ENCODE measurements around the gene THSD8.

The THSD8 gene

GRCh38 chr19:12782174-12782423 is 19.8 kb upstream of the THSD8 start (continued):
- peak; percentile 28 for TF ChIP-seq ZNF843 (tag by site-specific recombination; IDR thresholded peaks at IDR 0.05)
- no peak for TF ChIP-seq ZNF530 (tag by site-specific recombination; IDR thresholded peaks at IDR 0.05; ENCODE audit: low read depth)
- TF ChIP-seq ZNF404 (tag by site-specific recombination; IDR thresholded peaks at IDR 0.05): no peak

- Histone ChIP-seq H3K4me3 (ENCODE audit: low read depth, low read length) (peak overlapping the region; percentile 47), H3K36me3 (ENCODE audit: control insufficient read depth in 2 of 2, insufficient read depth in 1 of 2, low read length in 2 of 2) (no peaks in the 10 kb centered on the region), H3K27ac (ENCODE audit: extremely low read depth, low read depth, low read length) (peak overlapping the region; percentile 30; the same call in 1 of the 2 replicates), H3K4me1 (ENCODE audit: control insufficient read depth, insufficient read depth, low read length) (peaks cover 6% of the 10 kb centered on the region; the same call in 1 of the 2 replicates), H3K9me3 (ENCODE audit: control insufficient read depth, insufficient read depth, low read depth, low read length) (no peaks in the 10 kb centered on the region)
- POLR2A ChIA-PET: interaction anchor here (0.7 to 2.7 kb wide), 4 partner anchors 9 to 151 kb away, joined by 4 to 33 read pairs (median 6); partner anchors contain the start of genes FARSA and JUNB
- CTCF ChIA-PET: interaction anchor here (2.4 to 11.4 kb wide), 2 partner anchors 10 to 13 kb away, joined by 6 to 234 read pairs; partner anchors contain the start of genes JUNB, PRDX2 and THSD8
- no peak for TF ChIP-seq YY2 (tag by site-specific recombination; IDR thresholded peaks at IDR 0.05)
- TF ChIP-seq GLIS1 (tag by site-specific recombination; IDR thresholded peaks at IDR 0.05): peak; percentile 96
- no peak for TF ChIP-seq ZNF704 (tag by site-specific recombination; IDR thresholded peaks at IDR 0.05)
- TF ChIP-seq GFI1B (tag by site-specific recombination; IDR thresholded peaks at IDR 0.05): no peak
- TF ChIP-seq ZNF843 (tag by site-specific recombination; IDR thresholded peaks at IDR 0.05): peak; percentile 11
- no peak for TF ChIP-seq HOXD13 (CRISPR knock-in tag; IDR thresholded peaks at IDR 0.05; ENCODE audit: borderline replicate concordance)
- no peak for TF ChIP-seq ZNF624 (tag by site-specific recombination; IDR thresholded peaks at IDR 0.05)
- TF ChIP-seq ZNF138 (tag by site-specific recombination; IDR thresholded peaks at IDR 0.05; ENCODE audit: borderline replicate concordance): no peak
- no peak for TF ChIP-seq ZNF830 (tag by site-specific recombination; IDR thresholded peaks at IDR 0.05; ENCODE audit: low read depth)
- no peak for TF ChIP-seq ZNF571 (tag by site-specific recombination; IDR thresholded peaks at IDR 0.05)
- TF ChIP-seq ZNF596 (tag by site-specific recombination; IDR thresholded peaks at IDR 0.05): peak; percentile 79
- TF ChIP-seq ZNF664 (tag by site-specific recombination; IDR thresholded peaks at IDR 0.05): no peak
- no peak for TF ChIP-seq ZNF48 (tag by site-specific recombination; IDR thresholded peaks at IDR 0.05)
- no peak for TF ChIP-seq ZNF670 (tag by site-specific recombination; IDR thresholded peaks at IDR 0.05; ENCODE audit: low read depth)
- peak; percentile 82 for TF ChIP-seq ZNF398 (tag by site-specific recombination; IDR thresholded peaks at IDR 0.05)
- no peak; the same call in 1 of the 2 replicates for TF ChIP-seq PRDM1 (tag by site-specific recombination; IDR thresholded peaks at IDR 0.05)
- TF ChIP-seq ZNF140 (tag by site-specific recombination; IDR thresholded peaks at IDR 0.05): no peak
- TF ChIP-seq EGR2 (tag by site-specific recombination; IDR thresholded peaks at IDR 0.05; ENCODE audit: low read depth): peak; percentile 94
- no peak for TF ChIP-seq ZNF112 (tag by site-specific recombination; IDR thresholded peaks at IDR 0.05)
- TF ChIP-seq ZNF24 (tag by site-specific recombination; IDR thresholded peaks at IDR 0.05): 0 out of 2 replicates have a peak, but pooled peaks have one; percentile 37
- no peak for TF ChIP-seq OSR2 (tag by site-specific recombination; IDR thresholded peaks at IDR 0.05)
- TF ChIP-seq SP7 (tag by site-specific recombination; IDR thresholded peaks at IDR 0.05): peak; percentile 76; the same call in 1 of the 2 replicates
- TF ChIP-seq BCL11A (tag by site-specific recombination; IDR thresholded peaks at IDR 0.05; ENCODE audit: low read depth): no peak
- peak; percentile 89 for TF ChIP-seq ZSCAN30 (tag by site-specific recombination; IDR thresholded peaks at IDR 0.05)
- TF ChIP-seq ZNF121 (tag by site-specific recombination; IDR thresholded peaks at IDR 0.05): no peak
- TF ChIP-seq ZNF791 (tag by site-specific recombination; IDR thresholded peaks at IDR 0.05): no peak
- no peak for TF ChIP-seq GLI2 (tag by site-specific recombination; IDR thresholded peaks at IDR 0.05; ENCODE audit: borderline replicate concordance, low read depth)
- no peak; the same call in 1 of the 2 replicates for TF ChIP-seq ZSCAN5A (tag by site-specific recombination; IDR thresholded peaks at IDR 0.05)
- no peak for TF ChIP-seq ZNF510 (tag by site-specific recombination; IDR thresholded peaks at IDR 0.05; ENCODE audit: insufficient replicate concordance)
- TF ChIP-seq ZNF747 (tag by site-specific recombination; IDR thresholded peaks at IDR 0.05): no peak
- no peak for TF ChIP-seq SCRT1 (tag by site-specific recombination; IDR thresholded peaks at IDR 0.05; ENCODE audit: borderline replicate concordance)
- TF ChIP-seq REPIN1 (tag by site-specific recombination; IDR thresholded peaks at IDR 0.05; ENCODE audit: low read depth): no peak
- no peak for TF ChIP-seq ZNF626 (tag by site-specific recombination; IDR thresholded peaks at IDR 0.05)
Measured at GRCh38 chr19:12782424-12783290, 19.2 kb upstream of the THSD8 start.
